GM23338 (cell line): ENCODE measurements around the gene PPP1R14B. TPM values are rescaled to one million over a fixed set of nuclear protein-coding genes. Genes with fewer than 3 reads are reported as not detected.

Source experiments
- ATAC-seq: fragments of 200-7000 bp; cut with Tn5 transposase; 3 replicates; pipeline ENCODE4 v1.9.1; 2020
- DNase-seq: peaks from one replicate; pipeline ENCODE4 v3.0.0-alpha.2; 2015; ENCODE audit warnings: low spot score
- H2AFZ ChIP-seq: fragments of 200-600 bp; sonication (generic); 2 replicates; pipeline ENCODE4 v1.8.0; 2016; ENCODE audit warnings: antibody characterized with exemption, mild to moderate bottlenecking, moderate library complexity
- H3F3A ChIP-seq: fragments of 200-600 bp; sonication (generic); replicated peaks from 2 replicates; pipeline ENCODE4 v1.8.0; 2017; ENCODE audit warnings: antibody characterized with exemption, mixed run types, low read depth
- H3K27ac ChIP-seq: fragments of 200-600 bp; sonication (generic); 2 replicates; pipeline ENCODE4 v1.6.1; 2016; ENCODE audit warnings: low read depth
- H3K27me3 ChIP-seq: fragments of 200-600 bp; sonication (generic); 2 replicates; pipeline ENCODE4 v1.8.0; 2016; ENCODE audit warnings: mild to moderate bottlenecking, mixed run types, moderate library complexity; ENCODE audit not compliant: insufficient read depth
- H3K36me3 ChIP-seq: fragments of 200-600 bp; sonication (generic); 2 replicates; pipeline ENCODE4 v1.8.0; 2016; ENCODE audit warnings: mild to moderate bottlenecking; ENCODE audit not compliant: insufficient read depth
- H3K4me1 ChIP-seq: fragments of 200-600 bp; sonication (generic); 2 replicates; pipeline ENCODE4 v1.8.0; 2016; ENCODE audit warnings: mild to moderate bottlenecking, moderate library complexity; ENCODE audit not compliant: insufficient read depth
- H3K4me2 ChIP-seq: fragments of 200-600 bp; sonication (generic); 2 replicates; pipeline ENCODE4 v1.7.1; 2017; ENCODE audit warnings: mixed run types
- H3K4me3 ChIP-seq: fragments of 200-600 bp; sonication (generic); 2 replicates; pipeline ENCODE4 v1.6.1; 2016; ENCODE audit warnings: mixed run types
- H3K79me2 ChIP-seq: fragments of 200-600 bp; sonication (generic); replicated peaks from 2 replicates; pipeline ENCODE4 v1.8.0; 2017; ENCODE audit warnings: mild to moderate bottlenecking; ENCODE audit not compliant: insufficient read depth
- H3K9me2 ChIP-seq: fragments of 200-600 bp; sonication (generic); 2 replicates; pipeline ENCODE4 v1.8.0; 2017; ENCODE audit not compliant: insufficient read depth
- H4K20me1 ChIP-seq: fragments of 200-600 bp; sonication (generic); replicated peaks from 2 replicates; pipeline ENCODE4 v1.8.0; 2017; ENCODE audit warnings: mild to moderate bottlenecking; ENCODE audit not compliant: insufficient read depth
- H3K27ac Mint-ChIP-seq: 2 replicates; pipeline ENCODE4 v1.8.0; 2020; ENCODE audit warnings: inconsistent platforms, mild to moderate bottlenecking, moderate library complexity, mixed read lengths
- H3K27me3 Mint-ChIP-seq: 3 replicates; pipeline ENCODE4 v1.8.0; 2022; ENCODE audit warnings: low read depth, mild to moderate bottlenecking, moderate library complexity, mixed read lengths, inconsistent platforms; ENCODE audit not compliant: insufficient read depth, poor library complexity
- H3K36me3 Mint-ChIP-seq: 3 replicates; pipeline ENCODE4 v1.8.0; 2021; ENCODE audit warnings: low read depth, mild to moderate bottlenecking, inconsistent platforms, moderate library complexity, mixed read lengths
- H3K4me1 Mint-ChIP-seq: 3 replicates; pipeline ENCODE4 v1.8.0; 2020; ENCODE audit warnings: mild to moderate bottlenecking, inconsistent platforms, mixed read lengths
- H3K4me3 Mint-ChIP-seq: 3 replicates; pipeline ENCODE4 v1.8.0; 2021; ENCODE audit warnings: moderate library complexity, mild to moderate bottlenecking, inconsistent platforms, mixed read lengths
- H3K9me3 Mint-ChIP-seq: 3 replicates; pipeline ENCODE4 v1.8.0; 2020; ENCODE audit warnings: moderate library complexity, mild to moderate bottlenecking, inconsistent platforms, mixed read lengths
- CREB1 ChIP-seq: fragments of 250-450 bp; sonication (Bioruptor Pico); IDR thresholded peaks from 2 replicates; pipeline ENCODE4 v1.5.0; 2020; ENCODE audit warnings: low read depth, mild to moderate bottlenecking, moderate library complexity
- CTCF ChIP-seq, 2 experiments: fragments of 200-600 bp in 1 of 2; sonication (generic) in 1 of 2; conservative IDR thresholded peaks; 2 replicates each; pipeline versions ENCODE4 v1.5.1 to v1.6.1; 2016 to 2017; ENCODE audit warnings: antibody characterized with exemption in 2 of 2, low read depth in 2 of 2, mild to moderate bottlenecking in 2 of 2, moderate library complexity in 1 of 2
- ETS1 ChIP-seq: IDR thresholded peaks from 2 replicates; pipeline ENCODE4 v1.6.1; 2016; ENCODE audit warnings: antibody characterized with exemption
- EZH2 ChIP-seq: fragments of 200-600 bp; sonication (generic); IDR thresholded peaks from one replicate; pipeline ENCODE4 v1.8.0; 2017; ENCODE audit warnings: antibody characterized with exemption, mild to moderate bottlenecking, low read depth; ENCODE audit not compliant: unreplicated experiment
- JUNB ChIP-seq: IDR thresholded peaks from one replicate; pipeline ENCODE4 v1.6.1; 2016; ENCODE audit warnings: antibody characterized with exemption; ENCODE audit not compliant: unreplicated experiment
- POLR2AphosphoS5 ChIP-seq: IDR thresholded peaks from 2 replicates; pipeline ENCODE4 v1.6.1; 2016; ENCODE audit warnings: antibody characterized with exemption, low read depth
- REST ChIP-seq: IDR thresholded peaks from one replicate; pipeline ENCODE4 v1.6.1; 2018; ENCODE audit warnings: antibody characterized with exemption; ENCODE audit not compliant: unreplicated experiment
- ZNF114 ChIP-seq: fragments of 250-450 bp; sonication (Bioruptor Pico); IDR thresholded peaks from 2 replicates; pipeline ENCODE4 v1.5.0; 2020; ENCODE audit warnings: mild to moderate bottlenecking, moderate library complexity
- ZNF331 ChIP-seq: fragments of 250-450 bp; sonication (Bioruptor Pico); IDR thresholded peaks from 2 replicates; pipeline ENCODE4 v1.5.0; 2020; ENCODE audit warnings: low read depth, mild to moderate bottlenecking, moderate library complexity
- ZNF462 ChIP-seq: fragments of 250-450 bp; sonication (Bioruptor Pico); IDR thresholded peaks from 2 replicates; pipeline ENCODE4 v1.5.0; 2020; ENCODE audit warnings: mild to moderate bottlenecking, moderate library complexity
- polyA plus RNA-seq: library from polyadenylated mRNA; unstranded; fragments of >200 nt; fragmentation: Nextera tagmentation; extraction: Ambion mirVana; gene quantifications from 2 replicates; pipeline ENCODE4 v1.2.1, GENCODE V29; 2016
- total RNA-seq: library from RNA; depleted of rRNA; stranded (reverse); fragments of >200 nt; shearing (Covaris generic); gene quantifications from 2 replicates; pipeline ENCODE4 v1.2.3, GENCODE V29; 2014

PPP1R14B gene
- total and polyA plus RNA-seq, 2 experiments from 2014 or later = 250 to 315 TPM

- no peak for TF ChIP-seq POLR2AphosphoS5
Observed at GRCh38 chr11:64226507-64227051, 20.2 kb downstream of the PPP1R14B start (continued).

- Mint-ChIP-seq H3K36me3 (no peaks in the 10 kb centered on the region), H3K27ac (peak within 1 kb of the TSS; percentile 92), H3K9me3 (no peaks in the 10 kb centered on the region), H3K27me3 (peaks cover 4% of the 10 kb centered on the region), H3K4me1 (peaks cover 12% of the 10 kb centered on the region), H3K4me3 (peak within 1 kb of the TSS; percentile 89)
- Histone ChIP-seq H3K27ac (peak within 1 kb of the TSS; percentile 89; the same call in 1 of the 2 replicates), H2AFZ (peak within 1 kb of the TSS; percentile 85; the same call in 1 of the 2 replicates), H3K4me1 (no peaks in the 10 kb centered on the region; the same call in 1 of the 2 replicates), H3K4me3 (peak within 1 kb of the TSS; percentile 98), H4K20me1 (no peaks in the 10 kb centered on the region), H3K27me3 (no peaks in the 10 kb centered on the region), H3K9me2 (no peaks in the 10 kb centered on the region), H3K79me2 (no peaks in the 10 kb centered on the region; the same call in 1 of the 2 replicates), H3F3A (0 out of 2 replicates have a peak, but pooled peaks cover 5% of the 10 kb centered on the region), H3K4me2 (peak within 1 kb of the TSS; percentile 97), H3K36me3 (no peaks in the 10 kb centered on the region; the same call in 1 of the 2 replicates)
- ATAC-seq (peak; percentile 59), DNase-seq (peak; percentile 94)
- TF ChIP-seq ETS1 (peak; percentile 69), ZNF114 (CRISPR knock-in tag) (no peak), JUNB (no peak), EZH2 (no peak), CREB1 (CRISPR knock-in tag) (no peak; the same call in 1 of the 2 replicates), REST (no peak), ZNF462 (CRISPR knock-in tag) (no peak), ZNF331 (no peak), CTCF (conservative IDR thresholded peaks at IDR 0.05; ENCODE audit: low read depth in 2 of 2) (peak; percentile 43 to 45), POLR2AphosphoS5 (peak; percentile 89)
Observed at GRCh38 chr11:64225608-64226506, 20.9 kb downstream of the PPP1R14B start, which contains the start of the genes NUDT22 and TRPT1. Gene NUDT22, plus strand, starts transcription at chr11:64226274. Its CDS starts 379 bp downstream, at chr11:64226653. Gene TRPT1, minus strand, starts transcription at chr11:64226186. Its CDS starts 326 bp downstream, at chr11:64225860.
